HK-2 (cell line): ENCODE data around the gene SSC5D.
"Not testable (repeated sequence)": the region's sequence is repeated elsewhere in the genome, so short reads cannot be mapped to it uniquely, and the experiment has no call there.

Experiments used
- DNase-seq: peaks from one replicate; pipeline ENCODE4 v3.0.0-alpha.2; 2018; ENCODE audit not compliant: unreplicated experiment

The SSC5D gene

DNA sequence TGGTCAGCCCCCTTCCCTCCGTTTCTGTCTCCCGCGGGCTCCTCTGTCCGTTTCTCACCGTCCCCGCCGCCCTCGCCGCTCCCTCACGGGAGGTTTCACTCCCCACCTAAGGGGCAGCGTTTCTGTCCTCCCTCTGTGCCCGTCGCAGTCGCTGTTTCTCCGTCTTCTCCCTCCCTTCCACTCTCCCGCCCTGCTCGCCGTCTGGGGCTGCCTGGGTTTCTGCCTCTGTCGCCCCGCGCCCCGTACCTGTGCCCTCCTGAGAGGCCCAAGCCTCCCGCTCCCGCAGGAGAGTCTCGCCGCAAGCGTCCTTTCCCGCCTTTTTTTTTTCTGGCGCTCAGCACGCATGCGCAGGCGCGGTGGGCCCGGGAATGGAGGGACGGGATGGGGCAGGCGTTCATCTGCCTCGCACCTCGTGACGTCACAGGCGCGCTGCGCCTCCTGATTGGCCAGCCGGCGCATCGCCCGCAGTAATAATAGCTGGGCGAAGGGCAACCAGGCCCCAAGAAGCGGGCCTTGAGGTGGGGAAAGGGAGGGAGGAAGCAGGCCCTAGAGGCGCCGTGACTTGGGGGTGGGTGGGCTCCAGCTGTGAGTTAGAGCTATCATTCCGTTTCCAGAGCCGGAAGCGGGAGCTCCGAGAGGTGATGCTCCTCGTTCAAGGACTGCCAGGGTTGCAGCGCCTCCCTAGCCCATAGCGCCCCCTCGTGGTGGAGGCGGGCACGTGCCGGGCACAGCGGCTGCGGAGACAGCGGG, 15.4 kb downstream of the SSC5D start:
- DNase-seq = peak; percentile 98

DNA sequence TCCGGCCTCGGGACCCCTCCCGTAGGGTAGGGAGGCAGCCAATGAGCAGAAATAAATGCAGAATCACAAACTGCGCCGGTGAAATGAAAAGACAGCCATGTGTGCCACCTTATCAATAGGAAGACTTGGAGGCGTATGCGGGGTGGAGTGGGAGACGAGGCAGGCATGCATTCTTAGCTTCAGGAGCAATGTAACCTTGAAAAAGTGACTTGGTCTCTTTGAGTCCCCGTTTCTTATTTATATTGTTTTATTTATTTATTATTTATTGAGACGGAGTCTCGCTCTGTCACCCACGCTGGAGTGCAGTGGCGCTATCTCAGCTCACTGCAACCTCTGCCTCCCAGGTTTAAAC, 16.0 kb downstream of the SSC5D start:
- DNase-seq = no peak

DNA sequence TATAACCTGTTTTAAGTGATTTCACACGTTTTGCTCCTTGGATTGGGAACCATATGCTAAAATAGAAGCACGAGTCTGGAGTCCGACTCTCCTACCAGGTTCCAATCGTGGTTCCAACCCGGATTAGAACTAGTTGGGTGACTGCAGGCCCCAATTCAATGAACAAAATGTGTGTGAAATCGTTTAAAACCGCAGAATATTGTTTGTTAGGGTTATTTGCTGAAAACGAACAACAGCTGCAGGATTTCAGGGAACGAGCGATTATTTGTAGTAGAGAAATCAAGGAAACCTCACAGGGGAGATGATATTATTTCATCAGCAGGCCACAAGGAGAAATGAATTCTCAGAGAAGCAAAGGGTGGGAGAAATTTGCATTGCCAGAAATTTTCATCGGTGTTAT, 16.7 kb downstream of the SSC5D start:
- no peak for DNase-seq

DNA sequence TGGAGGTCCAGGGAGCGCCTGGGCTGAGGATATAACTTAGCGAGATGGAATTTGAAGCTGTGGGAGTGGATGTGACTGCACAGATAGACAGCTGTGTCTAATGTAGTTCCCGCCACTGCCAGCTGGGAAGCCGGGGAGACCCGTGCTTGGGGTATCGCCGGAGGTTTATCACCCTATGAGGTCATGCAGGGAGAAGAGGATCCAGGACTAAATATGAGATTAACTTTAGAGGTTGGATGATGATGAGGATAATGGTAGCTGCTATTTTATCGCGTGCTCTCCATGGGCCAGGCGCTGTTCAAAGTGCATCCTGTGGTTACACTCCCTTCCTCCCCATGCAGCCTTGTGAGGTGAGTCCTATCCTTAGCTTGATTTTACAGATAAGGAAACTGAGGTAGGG, 19.9 kb downstream of the SSC5D start:
- DNase-seq = no peak

DNA sequence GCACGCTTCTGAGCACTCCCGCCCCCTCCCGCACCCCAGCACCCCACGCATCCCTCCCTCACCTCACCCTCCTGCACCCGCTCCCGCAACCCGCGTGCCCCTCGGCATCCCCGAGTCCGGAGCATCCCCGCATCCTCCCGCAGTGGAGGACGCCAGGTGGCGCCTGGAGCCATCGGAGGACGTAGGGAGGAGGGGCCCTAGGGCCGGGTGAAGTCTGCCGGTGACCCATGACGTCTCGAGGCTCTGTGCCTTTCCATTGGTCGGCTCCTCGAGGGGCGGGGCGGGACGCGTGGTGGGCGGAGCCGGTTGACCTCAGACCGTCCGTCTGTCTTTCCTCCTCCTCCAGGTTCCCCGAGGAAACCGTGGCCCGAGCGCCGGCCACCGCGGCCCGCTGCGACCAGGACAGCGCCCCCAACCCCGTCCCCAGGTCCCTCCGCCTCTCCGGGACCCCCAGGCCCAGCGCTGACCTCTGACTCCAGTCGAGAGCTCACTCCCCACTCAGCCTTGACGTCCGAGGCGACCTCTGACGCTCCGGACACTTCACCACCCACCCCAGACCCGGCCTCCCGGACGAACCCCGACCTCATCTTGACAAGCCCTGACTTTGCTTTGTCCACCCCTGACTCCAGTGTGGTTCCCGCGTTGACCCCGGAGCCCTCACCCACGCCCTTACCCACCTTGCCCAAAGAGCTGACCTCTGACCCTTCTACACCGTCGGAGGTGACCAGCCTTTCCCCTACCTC, 28.8 kb downstream of the SSC5D start:
- peak; percentile 97 for DNase-seq

DNA sequence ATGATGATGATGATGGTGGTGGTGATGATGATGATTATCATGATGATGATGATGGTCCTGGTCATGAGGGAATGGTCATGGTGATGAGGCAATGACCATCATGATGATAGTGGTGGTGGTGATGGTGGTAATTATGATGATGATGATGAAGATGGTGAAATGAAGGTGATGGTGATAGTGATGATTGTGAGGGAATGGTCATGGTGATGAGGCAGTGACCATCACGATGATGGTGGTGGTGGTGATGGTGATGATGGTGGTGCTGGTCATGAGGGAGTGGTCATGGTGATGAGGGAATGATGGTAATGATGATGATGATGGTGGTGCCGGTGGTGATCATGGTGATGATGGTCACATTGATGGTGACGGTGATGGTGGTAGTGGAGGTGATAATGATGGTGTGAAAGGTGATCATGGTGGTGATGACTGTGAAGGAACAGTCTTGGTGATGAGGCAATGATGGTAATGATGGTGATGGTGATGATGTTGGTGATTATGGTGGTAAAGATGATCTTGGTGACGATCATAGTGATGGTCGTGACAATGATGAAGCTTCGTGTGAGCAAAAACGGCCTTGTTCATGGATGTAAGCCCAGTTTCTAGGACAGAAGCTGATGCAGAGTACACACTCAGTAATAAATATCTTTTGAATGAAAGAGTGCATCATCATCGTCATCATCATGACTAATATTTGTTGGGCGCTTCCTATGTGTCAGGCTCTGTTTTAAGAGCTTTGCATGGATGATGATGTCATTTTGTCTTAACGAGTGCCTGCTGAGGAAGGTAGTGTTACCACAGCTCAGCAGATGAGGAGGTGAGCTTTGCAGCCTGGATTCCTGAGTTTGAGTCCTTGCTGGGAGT, 31.4 kb downstream of the SSC5D start:
- DNase-seq = no peak

DNA sequence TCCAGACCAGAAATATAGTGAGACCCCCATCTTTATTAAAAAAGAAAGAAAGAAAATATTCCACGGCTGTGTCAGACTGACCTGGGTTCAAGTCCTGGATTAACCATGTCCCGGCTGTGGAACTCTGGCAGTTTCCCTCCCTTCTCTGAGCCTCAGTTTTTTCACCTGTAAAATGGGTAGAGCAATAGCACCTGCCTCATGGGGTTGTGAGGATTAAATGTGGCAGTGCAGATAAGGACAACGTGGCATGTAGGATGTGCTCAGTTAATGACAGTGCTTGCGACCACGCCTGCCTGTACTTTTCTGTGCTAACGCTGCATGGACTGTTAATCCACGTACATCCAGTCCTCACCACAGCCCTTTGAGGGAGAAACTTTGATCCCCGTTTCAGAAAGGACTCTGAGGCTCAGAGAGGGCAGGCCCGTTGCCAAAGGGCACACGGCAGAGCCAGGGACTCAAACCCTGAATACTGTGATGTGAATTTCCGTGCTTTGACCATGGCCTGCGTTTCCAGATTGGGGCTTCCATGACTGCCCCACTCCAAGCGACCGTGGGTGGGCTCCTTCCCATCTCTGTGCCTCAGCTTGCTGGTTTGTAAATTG, 32.6 kb downstream of the SSC5D start:
- no peak for DNase-seq

DNA sequence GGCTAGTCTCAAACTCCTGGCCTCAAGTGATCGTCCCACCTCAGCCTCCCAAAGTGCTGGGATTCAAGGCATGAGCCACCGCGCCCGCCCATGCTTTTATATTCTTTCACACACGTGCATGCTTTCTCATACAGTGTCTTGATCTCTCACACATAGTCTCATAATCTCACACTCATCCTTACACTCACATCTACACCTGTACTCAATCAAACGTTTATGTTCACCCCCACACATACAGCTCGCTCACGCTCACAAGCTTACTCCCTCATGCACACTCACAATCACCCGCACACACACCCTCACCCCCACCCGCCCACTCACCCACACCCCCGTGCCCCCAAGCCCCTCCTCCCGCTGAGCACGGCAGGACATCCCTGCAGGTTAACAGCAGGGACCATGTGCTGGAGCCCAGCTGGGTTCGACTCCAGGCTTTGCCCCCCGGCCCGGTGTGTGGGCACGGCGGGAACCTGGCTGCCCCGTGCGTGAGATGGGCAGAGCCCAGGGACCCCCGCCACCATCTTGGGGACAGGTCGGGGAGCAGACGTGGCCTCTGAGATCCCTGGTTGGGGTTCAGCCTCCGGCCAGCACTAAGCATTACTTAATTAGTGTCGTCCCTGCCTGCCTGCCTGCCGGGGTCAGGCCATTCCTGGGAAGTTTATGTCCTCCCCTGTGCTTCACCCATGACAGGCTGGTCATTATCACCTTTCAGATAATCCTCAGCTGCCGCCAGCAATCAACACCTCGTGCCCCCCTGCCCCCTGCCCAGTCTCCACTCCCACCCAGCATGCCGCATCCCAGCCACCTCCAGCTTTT, 37.3 kb downstream of the SSC5D start:
- no peak for DNase-seq

DNA sequence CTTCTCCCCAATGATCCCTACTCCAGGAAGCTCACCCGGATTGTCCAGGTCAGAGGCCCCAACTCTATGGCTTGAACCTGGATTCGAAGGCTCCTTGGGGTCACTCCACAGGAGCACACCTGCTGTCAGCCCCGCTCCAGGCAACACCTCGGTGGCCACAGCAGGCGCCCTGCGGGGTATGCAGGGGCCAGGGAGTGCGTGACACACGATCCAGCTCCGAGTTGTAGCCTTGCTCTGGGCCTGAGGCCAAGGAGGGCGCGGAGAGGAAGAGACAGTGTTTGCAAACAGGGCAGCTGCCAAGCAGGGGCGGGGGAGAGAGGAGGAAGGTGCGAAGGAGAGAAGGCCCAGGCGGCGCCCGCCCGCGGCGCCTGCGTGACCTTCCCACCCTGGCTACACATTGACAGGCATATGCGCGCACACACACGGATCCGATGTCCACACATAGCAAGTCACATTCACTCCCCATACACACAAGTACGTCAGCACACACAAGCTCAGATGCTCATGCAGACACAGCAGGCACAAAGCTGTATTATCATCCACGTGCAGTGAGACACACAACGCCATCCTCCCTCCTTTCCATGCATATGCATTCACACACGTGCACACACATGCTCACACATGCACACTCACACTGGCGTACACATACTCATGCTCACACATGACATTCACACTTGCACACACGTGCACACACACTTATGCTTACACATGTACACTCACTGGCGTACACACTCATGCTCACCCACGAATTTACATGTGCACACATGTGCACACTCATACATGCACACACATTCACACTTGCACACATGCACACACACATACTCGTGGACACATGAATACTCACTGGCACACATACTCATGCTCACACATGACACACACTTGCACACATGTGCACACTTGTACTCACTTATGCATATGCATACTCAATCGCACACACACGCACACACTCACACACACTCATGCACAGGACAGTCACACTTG, 38.3 kb downstream of the SSC5D start:
- DNase-seq = peak; percentile 89

DNA sequence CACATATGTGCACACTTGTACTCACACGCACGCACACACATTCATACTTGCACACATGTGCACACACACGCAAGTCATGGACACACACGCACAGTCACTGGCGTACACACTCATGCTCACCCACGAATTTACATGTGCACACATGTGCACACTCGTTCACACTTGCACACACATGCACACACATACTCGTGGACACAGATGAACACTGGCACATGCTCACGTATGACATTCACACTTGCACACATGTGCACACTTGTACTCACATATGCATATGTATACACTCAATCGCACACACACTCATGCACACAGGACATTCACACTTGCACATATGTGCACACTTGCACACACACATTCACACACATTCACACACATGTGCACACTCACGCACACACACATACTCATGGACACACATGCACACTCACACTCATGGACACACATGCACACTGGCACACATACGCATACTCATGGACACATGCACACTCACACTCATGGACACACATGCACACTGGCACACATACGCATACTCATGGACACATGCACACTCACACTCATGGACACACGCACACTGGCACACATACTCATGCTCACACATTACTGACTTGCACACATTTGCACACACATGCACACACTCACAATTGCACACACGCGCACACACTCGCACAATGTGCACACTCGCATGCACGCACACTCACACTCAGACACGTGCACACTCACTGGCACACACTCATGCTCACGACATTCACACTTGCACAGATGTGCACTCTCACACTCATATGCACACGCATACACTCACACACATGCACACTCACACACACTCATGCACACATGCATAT, 39.2 kb downstream of the SSC5D start:
- no peak for DNase-seq

DNA sequence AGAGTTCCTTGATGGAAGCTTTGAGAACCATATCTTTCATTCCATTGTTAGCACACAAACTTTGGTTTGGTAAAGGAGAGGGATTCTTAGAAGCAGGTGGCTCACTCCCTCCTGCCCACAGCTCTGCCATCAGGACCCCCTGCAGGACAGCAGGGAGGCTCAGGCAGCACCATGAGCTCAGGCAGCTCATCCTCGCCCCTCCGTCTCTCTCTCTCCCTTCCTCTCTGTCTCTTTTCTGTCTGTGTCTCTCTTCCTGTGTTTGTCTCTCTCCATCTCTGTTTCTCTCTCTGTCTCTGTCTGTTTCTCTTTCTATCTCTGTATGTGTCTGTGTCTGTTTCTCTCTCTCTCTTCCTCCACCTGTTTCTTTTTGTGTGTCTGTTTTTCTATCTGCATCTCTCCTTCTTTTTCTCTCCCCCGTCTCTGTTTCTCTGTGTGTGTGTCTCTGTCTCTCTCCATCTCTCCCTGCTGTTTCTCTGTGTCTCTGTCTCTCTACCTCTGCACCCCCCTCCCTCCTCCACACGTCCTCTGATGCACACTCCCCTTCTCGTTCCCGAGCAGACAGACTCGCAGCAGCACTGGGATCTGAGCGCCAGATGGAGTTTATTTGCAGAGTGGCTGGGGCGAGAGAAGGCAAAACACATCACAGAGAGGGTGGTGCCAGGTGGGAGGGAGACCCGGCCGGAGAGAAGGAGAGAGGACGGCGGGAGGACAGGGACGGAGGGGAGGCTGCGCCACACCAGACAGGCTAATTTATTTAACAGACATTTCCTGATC, 40.0 kb downstream of the SSC5D start:
- no peak for DNase-seq

DNA sequence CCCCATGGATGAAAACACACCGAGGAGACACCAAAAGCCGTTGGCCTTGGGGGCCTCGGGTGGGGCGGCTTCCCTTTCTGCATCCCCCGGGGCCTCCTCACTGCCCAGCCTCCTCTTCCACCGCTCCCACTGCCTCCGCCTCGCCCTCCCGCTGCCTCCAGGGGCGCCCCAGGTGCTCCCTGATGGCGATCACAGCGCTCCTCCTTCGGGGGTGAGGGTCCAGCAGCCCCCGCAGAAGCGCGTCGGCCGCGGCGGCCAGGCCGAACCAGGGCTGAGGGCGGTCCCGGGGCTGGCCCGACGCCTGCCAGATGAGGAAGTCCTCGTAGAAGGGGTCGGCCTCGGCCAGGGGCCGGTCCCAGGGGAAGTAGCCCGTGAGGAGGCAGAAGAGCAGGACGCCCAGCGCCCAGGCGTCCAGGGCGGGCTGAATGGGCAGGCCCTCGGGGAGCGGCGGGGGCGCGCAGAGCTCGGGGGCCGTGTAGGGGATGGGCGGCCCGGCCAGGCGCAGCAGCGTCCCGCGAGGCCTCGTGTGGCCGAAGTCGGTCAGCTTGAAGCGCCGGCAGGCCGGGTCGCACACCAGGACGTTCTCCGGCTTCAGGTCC, 41.5 kb downstream of the SSC5D start:
- DNase-seq = no peak

DNA sequence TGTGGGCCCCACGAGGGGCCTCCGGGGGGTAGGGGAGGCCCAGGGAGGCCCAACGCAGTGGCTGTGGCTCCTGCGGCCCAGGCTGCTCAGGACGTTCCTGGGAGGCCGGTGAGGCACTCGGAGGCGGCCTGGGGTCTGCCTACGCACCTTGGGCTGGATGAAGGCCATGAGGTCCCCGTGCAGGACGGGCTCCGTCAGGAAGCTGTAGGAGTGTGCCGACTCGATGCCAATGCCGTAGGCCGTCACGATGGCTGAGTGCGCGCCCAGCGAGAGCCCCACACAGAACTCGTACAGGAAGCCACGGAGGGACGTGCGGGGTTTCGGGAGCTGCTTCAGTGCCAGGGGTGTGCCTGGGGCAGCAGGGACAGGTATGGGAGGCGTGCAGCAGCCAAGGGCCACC, 42.8 kb downstream of the SSC5D start:
- no peak for DNase-seq

DNA sequence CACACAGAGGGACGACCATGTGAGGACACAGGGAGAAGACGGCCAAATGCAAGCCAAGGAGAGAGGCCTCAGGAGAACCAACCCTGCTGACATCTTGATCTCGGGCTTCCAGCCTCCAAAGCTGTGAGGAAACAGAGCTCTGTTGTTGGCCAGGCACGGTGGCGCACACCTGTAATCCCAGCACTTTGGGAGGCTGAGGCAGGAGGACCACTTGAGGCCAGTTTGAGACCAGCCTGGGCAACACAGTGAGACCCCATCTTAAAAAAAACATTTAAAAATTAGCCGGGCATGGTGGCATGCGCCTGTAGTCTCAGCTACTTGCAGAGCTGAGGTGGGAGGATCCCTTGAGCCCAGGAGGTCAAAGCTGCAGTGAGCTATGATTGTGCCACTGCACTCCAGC, 46.0 kb downstream of the SSC5D start:
- not testable (repeated sequence) for DNase-seq

DNA sequence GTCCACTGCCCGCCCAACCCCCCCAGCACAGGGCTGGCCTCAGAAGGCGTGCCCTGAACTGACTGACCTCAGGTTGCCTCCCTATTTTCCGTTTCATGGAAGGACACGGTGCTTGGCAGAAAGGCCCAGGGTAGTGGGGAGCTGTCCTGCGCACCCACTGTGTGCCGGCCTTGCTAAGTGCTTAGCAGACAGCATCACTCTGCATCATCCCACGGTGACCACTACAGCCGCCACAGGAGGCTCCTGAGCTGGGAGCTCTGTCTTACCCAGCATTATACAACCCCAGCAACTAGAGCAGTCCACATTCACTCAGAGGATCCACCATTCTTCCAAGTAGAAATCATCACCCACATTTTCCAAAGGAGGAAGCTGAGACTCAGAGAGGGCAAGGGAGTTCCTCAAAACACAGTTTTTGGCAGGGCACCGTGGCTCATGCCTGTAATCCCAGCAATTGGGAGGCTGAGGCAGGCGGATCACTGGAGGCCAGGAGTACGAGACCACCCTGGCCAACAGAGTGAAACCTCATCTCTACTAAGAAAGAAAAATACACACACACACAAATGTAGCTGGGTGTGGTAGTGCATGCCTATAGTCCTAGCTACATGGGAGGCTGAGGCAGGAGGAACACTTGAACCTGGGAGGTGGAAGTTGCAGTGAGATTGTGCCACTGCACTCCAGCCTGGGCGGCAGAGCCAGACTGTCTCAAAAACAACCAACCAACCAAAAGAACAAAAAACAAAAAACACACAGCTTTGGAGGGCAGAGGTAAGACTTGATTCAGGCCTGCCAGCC, 47.1 kb downstream of the SSC5D start:
- DNase-seq = no peak

DNA sequence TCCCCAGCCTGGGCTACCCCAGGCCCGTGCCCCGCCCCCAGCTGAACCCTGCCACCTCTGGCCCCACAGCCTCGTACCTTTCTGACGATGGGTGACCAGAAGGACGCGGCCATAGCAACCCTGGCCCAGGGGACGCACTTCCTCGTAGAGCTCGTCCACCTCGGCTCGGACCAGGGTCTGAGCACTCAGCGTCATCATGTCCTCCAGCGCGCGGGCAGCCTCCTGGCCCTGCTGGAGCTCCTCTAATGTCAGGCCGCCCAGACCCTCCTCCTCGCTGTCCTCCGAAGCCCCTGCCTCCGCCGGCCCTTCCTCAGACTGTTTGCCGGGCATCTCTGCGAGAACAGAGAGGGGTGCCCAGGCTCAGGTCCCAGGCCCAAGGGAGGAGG, 47.7 kb downstream of the SSC5D start:
- no peak for DNase-seq

DNA sequence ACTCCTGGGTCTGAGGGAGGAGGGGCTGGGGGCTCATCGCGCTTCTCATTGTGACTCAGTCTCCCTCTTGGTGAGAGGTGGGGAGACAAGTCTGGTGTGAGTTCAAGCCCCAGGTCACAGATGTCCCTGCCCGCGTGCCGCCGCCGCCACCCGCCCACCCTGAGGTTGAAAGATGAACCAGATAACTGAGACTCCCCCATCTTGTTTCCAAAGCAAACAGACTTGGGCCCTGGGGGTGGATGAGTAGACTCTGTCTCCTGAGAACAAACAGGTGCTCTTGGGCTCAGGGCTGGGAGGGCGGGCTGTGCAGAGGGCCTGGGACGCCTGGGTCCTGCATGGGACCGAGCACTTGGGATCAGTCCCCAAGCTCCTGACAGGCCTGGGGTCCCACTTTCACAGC, 48.1 kb downstream of the SSC5D start:
- no peak for DNase-seq
